Tibial nerve (tissue), 4 donors: ENCODE data around the gene TBC1D5. TPM values are rescaled to one million over a fixed set of nuclear protein-coding genes. Genes with fewer than 3 reads are reported as not detected.

ENCODE experiments used
- DNase-seq, 2 donors: peaks; one replicate each; pipeline ENCODE4 v3.0.0-alpha.2; 2019; ENCODE audit warnings: low spot score in 2 of 2
- H3K27ac ChIP-seq, 4 donors: fragments of 200-600 bp; sonication (generic) in 3 of 4; one replicate each; pipeline ENCODE4 v1.5.1; 2017 to 2019; ENCODE audit warnings: mild to moderate bottlenecking in 1 of 4
- H3K27me3 ChIP-seq, 2 donors: fragments of 200-600 bp; sonication (generic) in 1 of 2; one replicate each; pipeline versions ENCODE4 v1.5.1 to v1.6.0; 2017 to 2019
- H3K36me3 ChIP-seq, 3 donors: fragments of 200-600 bp; sonication (generic); one replicate each; pipeline ENCODE4 v1.5.1; 2018 to 2019
- H3K4me1 ChIP-seq, 4 donors: fragments of 200-600 bp; sonication (generic) in 3 of 4; one replicate each; pipeline ENCODE4 v1.5.1; 2017 to 2019
- H3K4me3 ChIP-seq, 4 donors: fragments of 200-600 bp; sonication (generic) in 3 of 4; one replicate each; pipeline ENCODE4 v1.5.1; 2017 to 2019; ENCODE audit warnings: mild to moderate bottlenecking in 1 of 4, moderate library complexity in 1 of 4
- H3K9me3 ChIP-seq, 4 donors: fragments of 200-600 bp; sonication (generic) in 3 of 4; one replicate each; pipeline ENCODE4 v1.5.1; 2017 to 2019
- CTCF ChIP-seq, 5 experiments: fragments of 200-600 bp in 3 of 5; fragments of 450-650 bp in 2 of 5; sonication (generic) in 3 of 5; IDR thresholded peaks; one replicate each; pipeline ENCODE4 v1.5.1; 2016 to 2019; ENCODE audit warnings: antibody characterized with exemption in 5 of 5, mild to moderate bottlenecking in 3 of 5, moderate library complexity in 2 of 5
- EP300 ChIP-seq, 2 donors: sonication (generic); formaldehyde crosslinking; IDR thresholded peaks; one replicate each; pipeline ENCODE4 v1.6.1; 2017; ENCODE audit warnings: antibody characterized with exemption in 2 of 2, mild to moderate bottlenecking in 1 of 2
- POLR2A ChIP-seq, 2 donors: fragments of 450-650 bp; IDR thresholded peaks; one replicate each; pipeline ENCODE4 v1.6.1; 2017; ENCODE audit warnings: antibody characterized with exemption in 2 of 2, mild to moderate bottlenecking in 2 of 2, moderate library complexity in 2 of 2
- WGBS, 2 donors: methylation state at CpG; one replicate each; pipeline ENCODE4 v1.1.5; 2018; 5-methylcytosine and 5-hydroxymethylcytosine counted together
- total RNA-seq, 4 donors: library from RNA; depleted of rRNA; stranded (reverse); fragments of >200 nt; gene quantifications; one replicate each; pipeline ENCODE4 v1.1.0, GENCODE V29; 2016

The TBC1D5 gene
- total RNA-seq, 4 donors from 2014 or later, result 55.2 to 128 (median 79.4) TPM

GRCh38 chr3:17466028-17466427 lies 276.4 kb downstream of the TBC1D5 start:
- 94 to 96% methylated on average over 4 of the region's 4 CpGs for WGBS, 2 donors
- Histone ChIP-seq H3K27me3 (no peaks in the 10 kb centered on the region), H3K36me3 (no peaks in the 10 kb centered on the region)

GRCh38 chr3:17459470-17459993 lies 282.9 kb downstream of the TBC1D5 start:
- no peak for TF ChIP-seq EP300 (IDR thresholded peaks at IDR 0.05)
- TF ChIP-seq POLR2A (IDR thresholded peaks at IDR 0.05), result no peak
- no peak for TF ChIP-seq CTCF (IDR thresholded peaks at IDR 0.05)
- no peak overlapping the region for H3K4me3 ChIP-seq
- H3K36me3 ChIP-seq, result peaks cover 0 to 15% (median 0%) of the 10 kb centered on the region in 3 donors
- H3K27ac ChIP-seq, result no peak overlapping the region
- WGBS, 2 donors, result 63 to 66% methylated on average over 3 of the region's 3 CpGs
- no peaks in the 10 kb centered on the region for H3K27me3 ChIP-seq
- DNase-seq, result no peak
- peaks cover 0 to 15% (median 3%) of the 10 kb centered on the region in 4 donors for H3K9me3 ChIP-seq
- no peaks in the 10 kb centered on the region for H3K4me1 ChIP-seq

More at GRCh38 chr3:17466028-17466427, 276.4 kb downstream of the TBC1D5 start:
- no peak for DNase-seq
- TF ChIP-seq EP300 (IDR thresholded peaks at IDR 0.05) (no peak), CTCF (IDR thresholded peaks at IDR 0.05) (no peak), POLR2A (IDR thresholded peaks at IDR 0.05) (no peak)
- Histone ChIP-seq H3K4me3 (no peak overlapping the region), H3K9me3 (no peaks in the 10 kb centered on the region), H3K27ac (no peak overlapping the region), H3K4me1 (peaks cover 0 to 3% (median 0%) of the 10 kb centered on the region in 4 donors)

- H3K4me1 ChIP-seq, result no peaks in the 10 kb centered on the region
- DNase-seq, result no peak
- H3K27ac ChIP-seq, result no peak overlapping the region
- peaks cover 0 to 26% (median 5%) of the 10 kb centered on the region in 4 donors for H3K9me3 ChIP-seq
- TF ChIP-seq CTCF (IDR thresholded peaks at IDR 0.05), result no peak
- no peak overlapping the region for H3K4me3 ChIP-seq
- peaks cover 0 to 19% (median 0%) of the 10 kb centered on the region in 3 donors for H3K36me3 ChIP-seq
- no peaks in the 10 kb centered on the region for H3K27me3 ChIP-seq
- 87 to 90% methylated on average over 1 of the region's 1 CpG for WGBS, 2 donors
Measured at GRCh38 chr3:17456650-17457049, 285.8 kb downstream of the TBC1D5 start.

GRCh38 chr3:17456046-17456445 lies 286.4 kb downstream of the TBC1D5 start:
- Histone ChIP-seq H3K4me3 (no peak overlapping the region), H3K36me3 (peaks cover 0 to 25% (median 0%) of the 10 kb centered on the region in 3 donors), H3K27ac (no peak overlapping the region), H3K27me3 (no peaks in the 10 kb centered on the region), H3K4me1 (no peaks in the 10 kb centered on the region), H3K9me3 (peaks cover 0 to 26% (median 5%) of the 10 kb centered on the region in 4 donors)
- DNase-seq, result no peak
- TF ChIP-seq POLR2A (IDR thresholded peaks at IDR 0.05) (no peak), CTCF (IDR thresholded peaks at IDR 0.05) (no peak), EP300 (IDR thresholded peaks at IDR 0.05) (no peak)

- no peak overlapping the region for H3K4me3 ChIP-seq
- TF ChIP-seq POLR2A (IDR thresholded peaks at IDR 0.05) (no peak), CTCF (IDR thresholded peaks at IDR 0.05) (no peak), EP300 (IDR thresholded peaks at IDR 0.05) (no peak)
- peaks cover 0 to 4% (median 0%) of the 10 kb centered on the region in 4 donors for H3K9me3 ChIP-seq
- no peak overlapping the region for H3K27ac ChIP-seq
- no peaks in the 10 kb centered on the region for H3K4me1 ChIP-seq
- no peak for DNase-seq
- peaks cover 0 to 11% (median 0%) of the 10 kb centered on the region in 3 donors for H3K36me3 ChIP-seq
- no peaks in the 10 kb centered on the region for H3K27me3 ChIP-seq
Measured at GRCh38 chr3:17444865-17445264, 297.6 kb downstream of the TBC1D5 start.
